ENCODE results near the gene SMG1.
A peak's percentile ranks its signal among the peaks of the same experiment; 100 is the strongest.
"Not testable (repeated sequence)": the region's sequence is repeated elsewhere in the genome, so short reads cannot be mapped to it uniquely, and the experiment has no call there.

The SMG1 gene

GRCh38 chr16:18925986-18926865 is at the start of gene SMG1:
TSS of gene SMG1 (minus strand) at chr16:18926408. CDS start at chr16:18926041, 367 bp downstream.
- DNase-seq: peak; percentile 94

DNA sequence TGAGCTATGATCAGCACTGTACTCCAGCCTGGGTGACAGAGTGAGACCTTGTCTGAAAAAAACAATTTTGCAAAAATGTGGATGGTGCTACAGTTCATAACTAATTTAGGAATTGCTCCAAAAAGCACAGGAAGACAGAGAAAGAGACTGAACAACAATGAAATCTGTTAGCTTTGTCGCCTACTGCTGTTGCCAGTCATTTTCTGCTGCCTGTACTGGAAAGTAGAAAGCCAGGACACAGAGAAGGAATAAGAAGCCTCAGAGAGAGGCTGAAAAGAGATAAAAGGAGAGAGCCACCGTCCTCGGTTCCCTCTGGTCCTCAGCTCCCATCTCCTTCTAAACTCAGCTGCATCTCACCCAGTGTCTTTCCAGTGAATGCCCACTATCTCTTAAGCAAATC is 48.9 kb upstream of the SMG1 start:
- no peak for DNase-seq

DNA sequence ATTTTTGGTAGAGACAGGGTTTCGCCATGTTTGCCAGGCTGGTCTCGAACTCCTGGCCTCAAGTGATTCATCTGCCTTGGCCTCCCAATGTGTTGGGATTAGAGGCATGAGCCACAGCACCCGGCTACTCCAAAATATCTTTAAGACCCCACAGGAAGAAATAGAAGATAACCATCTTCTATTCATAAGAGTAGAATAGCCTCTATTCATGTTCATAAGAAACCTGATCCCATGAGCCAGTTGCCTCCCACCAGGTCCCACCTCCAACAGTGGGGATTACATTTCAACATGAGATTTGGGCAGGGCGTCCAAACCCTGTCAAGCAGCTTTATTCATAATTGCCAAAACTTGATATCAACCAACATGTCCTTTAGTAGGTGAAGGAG is 43.6 kb upstream of the SMG1 start:
- no peak for DNase-seq

DNA sequence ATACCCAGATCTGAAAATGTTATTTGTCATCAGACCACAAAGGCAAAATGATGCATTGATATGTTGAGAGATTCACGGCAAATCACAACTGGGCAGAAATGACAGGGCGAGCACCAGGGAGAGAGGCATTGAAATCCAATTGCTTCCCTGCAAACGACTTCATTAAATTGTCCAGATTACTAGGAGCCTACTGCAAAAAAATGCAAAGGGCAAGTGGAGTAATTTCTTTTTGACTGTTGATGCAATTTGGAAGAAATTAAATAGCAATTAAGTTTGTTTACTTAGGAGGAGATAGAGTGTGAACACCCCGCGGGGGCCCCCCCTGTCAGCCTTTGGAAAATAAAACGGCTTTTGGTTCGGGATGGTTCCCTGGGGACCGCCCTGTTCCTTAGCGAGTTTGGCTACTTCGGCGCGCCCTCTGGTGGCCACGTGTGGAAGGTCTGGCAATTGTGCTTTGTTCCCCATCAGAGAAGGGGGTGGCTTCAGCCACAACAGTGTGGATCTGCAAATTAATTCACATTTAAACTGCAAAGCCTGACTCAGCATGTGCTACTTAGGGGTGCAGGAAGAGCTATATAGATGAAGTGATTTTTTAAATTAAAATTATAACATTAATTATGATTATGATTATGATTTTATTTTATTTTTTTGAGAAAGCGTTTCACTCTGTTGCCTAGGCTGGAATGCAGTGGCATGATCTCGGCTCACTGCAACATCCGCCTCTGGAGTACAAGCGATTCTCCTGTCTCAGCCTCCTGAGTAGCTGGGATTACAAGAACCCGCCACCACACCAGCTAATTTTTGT is 43.0 kb upstream of the SMG1 start:
- DNase-seq: peak; percentile 80

DNA sequence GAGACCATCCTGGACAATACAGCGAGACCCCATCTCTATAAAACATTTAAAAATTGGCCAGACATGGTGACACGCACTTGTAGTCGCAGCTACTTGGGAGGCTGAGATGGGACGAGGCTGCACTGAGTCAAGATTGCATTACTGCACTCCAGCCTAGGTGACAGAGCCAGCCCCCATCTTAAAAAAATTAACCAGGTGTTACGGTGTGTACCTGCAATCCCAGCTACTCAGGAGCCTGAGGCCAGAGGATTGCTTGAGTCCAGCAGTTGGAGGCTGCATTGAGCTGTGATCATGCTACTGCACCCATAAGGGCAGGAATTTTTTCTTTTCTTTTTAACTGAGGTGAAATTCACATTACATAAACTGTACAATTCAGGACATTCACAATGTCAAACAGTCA is 40.6 kb upstream of the SMG1 start:
- no peak for DNase-seq

GRCh38 chr16:18965555-18965954 is 39.3 kb upstream of the SMG1 start:
- DNase-seq: no peak

- no peak for DNase-seq
Observed at GRCh38 chr16:18959031-18959505, 32.9 kb upstream of the SMG1 start.

DNA sequence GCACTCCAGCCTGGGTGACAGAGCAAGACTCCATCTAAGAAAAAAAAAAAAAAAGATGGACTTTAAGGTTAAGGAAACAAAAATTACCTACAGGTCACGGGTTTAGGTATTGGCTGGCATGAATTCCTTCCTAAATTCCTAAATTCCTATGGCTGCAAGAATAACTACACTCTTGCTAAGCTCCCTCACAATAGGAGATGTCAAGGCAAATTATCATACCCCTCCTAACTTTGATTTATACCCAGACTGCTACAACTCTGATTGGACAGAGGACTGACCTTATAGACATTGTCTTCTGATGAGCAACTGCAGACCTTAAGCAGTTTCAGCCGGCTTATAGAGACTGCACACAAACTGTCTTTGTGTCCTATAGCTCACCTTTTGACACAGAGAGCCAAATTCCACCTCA is 32.4 kb upstream of the SMG1 start:
- DNase-seq: no peak

- not testable (repeated sequence) for DNase-seq
Observed at GRCh38 chr16:18956658-18957241, 30.5 kb upstream of the SMG1 start.

GRCh38 chr16:18955874-18956580 is 29.8 kb upstream of the SMG1 start:
- peak; percentile 5 for DNase-seq

GRCh38 chr16:18953547-18953946 is 27.3 kb upstream of the SMG1 start:
- DNase-seq: no peak

DNA sequence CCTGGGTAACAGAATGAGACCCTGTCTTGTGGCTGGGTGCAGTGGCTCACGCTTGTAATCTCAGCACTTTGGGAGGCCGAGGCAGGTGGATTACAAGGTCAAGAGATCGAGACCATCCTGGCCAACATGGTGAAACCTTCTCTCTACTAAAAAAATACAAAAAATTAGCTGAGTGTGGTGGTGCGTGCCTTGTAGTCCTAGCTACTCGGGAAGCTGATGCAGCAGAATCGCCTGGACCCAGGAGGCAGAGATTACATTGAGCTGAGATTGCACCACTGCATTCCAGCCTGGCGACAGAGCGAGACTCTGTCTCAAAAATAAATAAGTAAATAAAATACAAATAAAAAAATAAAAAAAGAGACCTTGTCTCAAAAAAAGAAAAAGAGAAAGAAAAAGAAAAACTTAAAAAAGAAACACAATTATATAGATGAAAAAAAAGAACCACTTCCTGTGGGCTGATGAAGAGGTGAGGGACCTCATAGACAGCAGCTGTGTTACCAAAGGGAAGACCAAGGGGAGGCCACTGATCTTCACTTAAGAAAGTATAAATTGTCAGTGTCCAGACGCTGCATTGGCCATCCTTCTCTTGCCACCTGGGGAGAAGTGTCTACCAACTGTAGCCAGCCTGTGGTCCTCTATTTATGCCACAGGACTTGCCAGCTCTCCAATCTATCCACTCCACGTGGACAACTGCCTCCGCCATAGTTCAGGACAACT is 24.4 kb upstream of the SMG1 start:
- DNase-seq: no peak

DNA sequence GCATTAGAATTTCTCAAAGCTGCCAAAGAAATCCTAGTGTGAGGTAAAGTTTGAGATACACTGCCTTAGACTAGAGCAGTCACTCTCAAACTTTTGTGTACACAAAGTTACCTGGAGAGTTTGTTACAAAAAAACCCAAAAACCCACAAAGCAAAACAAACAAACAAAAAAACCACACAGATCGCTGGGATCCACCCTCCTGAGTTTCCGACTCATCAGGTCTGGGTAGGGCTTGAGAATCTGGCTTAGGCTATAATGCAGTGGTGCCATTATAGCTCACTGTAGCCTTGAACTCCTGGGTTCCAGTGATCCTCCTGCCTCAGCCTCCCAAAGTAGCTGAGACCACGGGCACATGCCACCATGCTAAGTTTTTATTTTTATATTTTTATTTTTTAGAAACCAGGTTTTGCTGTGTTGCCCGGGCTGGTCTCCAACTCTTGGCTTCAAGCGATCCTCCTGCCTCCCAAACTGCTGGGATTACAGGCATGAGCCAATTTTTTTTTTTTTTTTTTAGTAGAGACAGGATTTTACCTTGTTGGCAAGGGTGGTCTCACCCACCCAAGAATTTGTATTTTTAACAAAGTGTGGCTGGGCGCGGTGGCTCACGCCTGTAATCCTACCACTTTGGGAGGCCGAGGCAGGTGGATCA is 22.3 kb upstream of the SMG1 start:
- no peak for DNase-seq

DNA sequence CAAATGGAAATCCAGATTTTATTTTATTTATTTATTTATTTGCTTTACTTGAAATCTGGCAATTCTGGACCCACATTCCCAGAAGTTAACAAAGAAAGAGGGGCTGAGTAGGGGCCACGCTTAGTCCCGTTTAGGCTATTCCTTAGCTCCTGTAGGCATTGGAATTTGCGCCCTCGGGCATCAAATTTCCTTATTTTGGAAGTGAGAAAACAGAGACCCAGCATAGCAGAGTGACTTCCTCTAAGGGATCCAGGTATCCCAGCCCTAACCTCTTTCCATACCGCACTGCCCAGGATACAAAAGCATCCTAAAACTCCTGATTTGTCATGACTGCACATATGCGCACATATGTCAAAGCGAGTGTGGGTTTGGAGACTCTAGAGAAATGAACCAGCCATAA is 19.0 kb upstream of the SMG1 start:
- DNase-seq: no peak

DNA sequence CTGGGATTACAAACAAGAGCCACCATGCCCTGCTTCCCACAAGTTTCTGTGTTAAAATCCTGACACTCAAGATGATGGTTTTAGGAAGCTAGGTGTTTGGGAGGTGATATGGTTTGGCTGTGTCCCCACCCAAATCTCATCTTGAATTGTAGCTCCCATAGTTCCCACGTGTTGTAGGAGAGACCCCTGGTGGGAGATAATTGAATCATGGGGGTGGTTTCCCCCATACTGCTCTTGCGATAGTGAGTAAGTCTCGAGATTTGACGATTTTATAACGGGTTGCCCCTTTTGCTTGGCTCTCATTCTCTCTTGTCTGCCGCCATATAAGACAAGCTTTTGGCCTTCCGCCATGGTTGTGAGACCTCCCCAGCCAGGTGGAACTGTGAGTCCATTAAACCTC is 17.2 kb upstream of the SMG1 start:
- no peak for DNase-seq

DNA sequence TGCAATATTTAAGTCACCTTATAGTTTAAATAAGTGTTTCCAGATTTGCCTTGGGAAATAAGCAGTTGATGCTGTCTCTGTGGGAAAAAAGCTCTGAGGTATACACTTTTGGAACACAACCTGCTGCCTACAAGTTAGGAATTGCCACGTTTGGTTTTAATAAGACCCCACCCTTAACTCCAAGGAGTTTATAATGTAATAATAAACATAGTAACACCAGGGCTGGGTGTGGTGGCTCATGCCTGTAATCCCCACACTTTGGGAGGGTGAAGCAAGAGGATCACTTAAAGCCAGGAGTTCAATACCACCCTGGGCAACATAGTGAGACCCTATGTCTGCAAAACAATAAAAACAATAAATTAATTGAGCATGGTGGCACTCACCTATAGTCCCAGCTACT is 15.9 kb upstream of the SMG1 start:
- no peak for DNase-seq

DNA sequence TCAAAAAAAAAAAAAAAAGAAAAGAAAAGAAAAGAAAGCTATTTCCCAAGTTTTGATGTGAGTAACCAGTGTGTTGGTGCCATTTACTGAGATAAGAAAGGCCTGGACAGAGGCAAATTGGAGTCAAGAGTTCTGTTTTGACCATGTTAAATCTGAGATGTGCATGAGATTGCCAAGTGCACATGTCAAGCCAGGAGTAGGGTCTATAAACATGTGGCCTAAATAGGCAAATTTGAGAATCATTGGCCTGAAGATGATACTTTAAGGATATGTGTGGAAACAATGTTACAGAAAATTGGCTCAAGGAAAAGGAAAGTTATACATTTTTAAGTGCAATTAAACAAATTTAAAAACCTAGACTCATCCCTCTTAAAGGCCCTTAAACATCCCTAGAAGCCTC is 15.3 kb upstream of the SMG1 start:
- no peak for DNase-seq

DNA sequence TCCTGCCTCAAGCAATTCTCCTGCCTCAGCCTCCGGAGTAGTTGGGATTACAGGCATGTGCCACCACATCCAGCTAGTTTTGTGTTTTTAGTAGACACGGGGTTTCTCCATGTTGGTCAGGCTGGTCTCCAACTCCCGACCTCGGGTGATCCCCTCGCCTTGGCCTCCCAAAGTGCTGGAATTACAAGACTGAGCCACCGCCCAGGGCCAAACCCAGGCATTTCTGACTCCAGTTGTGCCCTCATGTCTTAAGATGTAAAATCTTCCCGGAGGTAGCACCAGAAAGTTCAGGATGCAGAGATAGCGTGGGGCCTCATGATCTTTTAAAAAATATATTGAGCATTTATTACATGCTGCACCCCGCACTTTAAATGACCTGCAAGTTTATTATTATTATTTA is 12.8 kb upstream of the SMG1 start:
- DNase-seq: no peak

DNA sequence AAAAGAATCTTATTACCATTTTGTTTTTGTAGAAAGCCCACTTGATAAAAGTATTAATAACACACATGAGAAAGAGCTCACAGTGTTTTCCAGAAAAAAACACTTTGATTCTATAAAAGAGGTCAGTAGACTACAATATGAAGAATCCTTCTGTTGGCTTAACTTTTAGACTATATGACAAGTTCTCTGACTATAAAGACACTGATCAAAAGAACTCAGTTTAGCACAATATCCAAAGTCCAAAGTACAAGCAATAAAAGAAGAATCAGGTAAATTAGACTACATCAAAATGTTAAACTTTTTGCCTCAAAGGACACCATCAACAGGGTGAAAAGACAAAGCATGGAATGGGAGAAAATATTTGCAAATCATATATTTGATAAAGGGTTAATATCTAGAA is 11.2 kb upstream of the SMG1 start:
- no peak for DNase-seq

DNA sequence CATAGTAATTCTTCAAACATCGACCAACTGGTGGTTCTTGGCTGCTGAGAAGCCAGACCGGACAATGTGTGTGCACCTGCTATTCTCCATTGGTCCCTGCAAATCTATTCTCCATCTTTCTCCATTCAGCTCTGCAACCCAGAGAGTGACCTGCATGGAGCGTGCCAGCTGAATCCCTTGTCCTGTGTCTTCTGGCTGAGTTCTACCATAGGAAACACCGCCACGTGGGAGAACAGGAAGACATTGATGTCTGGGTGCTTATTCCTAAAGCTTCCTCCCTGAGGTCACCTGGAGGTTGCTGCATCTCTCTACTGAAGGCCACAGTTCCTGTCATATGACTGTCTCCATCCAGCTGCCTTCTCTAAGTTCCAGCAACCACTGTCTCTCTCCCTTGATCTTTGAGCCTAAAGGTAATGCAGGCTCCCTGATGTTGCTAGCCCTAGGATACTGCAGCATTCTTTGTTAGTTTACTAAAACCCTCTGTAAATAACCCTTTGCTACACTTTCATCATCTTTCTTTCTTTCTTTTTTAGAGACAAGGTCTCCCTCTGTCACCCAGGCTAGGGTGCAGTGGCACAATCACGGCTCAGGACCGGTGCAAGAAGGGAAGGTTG is 10.6 kb upstream of the SMG1 start:
- no peak for DNase-seq

- no peak for DNase-seq
Observed at GRCh38 chr16:18933501-18933900, 7.3 kb upstream of the SMG1 start.

Measured in stimulated activated CD4-positive, alpha-beta T cell treated with anti-CD3 and anti-CD28 coated beads, Interleukin-4, amount 100 ng/mL, for 1 hour (primary cell).